IPS-NIHi11 (cell line): ENCODE measurements around the gene AMPH.
"Not testable (repeated sequence)": the region's sequence is repeated elsewhere in the genome, so short reads cannot be mapped to it uniquely, and the experiment has no call there.

Experiments used
- DNase-seq: peaks from one replicate; pipeline ENCODE4 v3.0.0; 2012; ENCODE audit warnings: mixed read lengths, low spot score

The AMPH gene

DNA sequence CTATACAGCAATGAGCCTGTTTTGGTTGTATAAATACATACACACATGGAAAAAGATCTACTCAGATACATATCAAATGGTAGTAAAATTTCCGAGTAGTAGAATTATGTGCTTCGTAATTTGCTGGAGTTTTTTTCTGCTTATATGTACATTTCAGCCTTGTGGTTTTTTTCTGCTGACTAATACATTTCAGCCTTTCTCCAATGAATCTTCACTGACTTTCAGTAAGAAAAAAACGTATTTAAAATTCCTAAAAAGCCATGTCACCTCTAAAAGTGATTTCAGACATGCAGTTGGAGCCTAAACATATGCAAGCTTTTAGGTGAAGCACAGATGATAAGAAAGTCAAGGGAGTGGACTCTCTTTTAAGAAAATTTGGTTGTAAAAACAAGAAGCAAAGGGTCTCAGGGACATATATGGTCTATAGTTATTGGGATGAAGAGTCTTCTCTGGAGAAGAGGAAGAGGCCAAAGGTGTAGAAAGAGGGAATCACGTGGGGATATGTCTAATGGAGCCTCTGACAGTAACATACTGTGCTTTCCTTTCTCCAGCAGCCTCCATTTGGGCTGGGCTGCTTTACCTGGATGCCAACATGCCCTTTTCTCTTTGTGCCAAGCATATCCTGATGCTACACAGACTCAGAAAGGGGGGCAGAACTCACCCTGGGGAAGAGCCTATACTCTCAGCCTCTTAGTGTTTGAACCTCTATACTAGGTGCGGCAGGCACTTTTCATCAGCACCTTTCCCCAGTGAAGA is 2.4 kb downstream of the AMPH start:
- DNase-seq, result no peak

DNA sequence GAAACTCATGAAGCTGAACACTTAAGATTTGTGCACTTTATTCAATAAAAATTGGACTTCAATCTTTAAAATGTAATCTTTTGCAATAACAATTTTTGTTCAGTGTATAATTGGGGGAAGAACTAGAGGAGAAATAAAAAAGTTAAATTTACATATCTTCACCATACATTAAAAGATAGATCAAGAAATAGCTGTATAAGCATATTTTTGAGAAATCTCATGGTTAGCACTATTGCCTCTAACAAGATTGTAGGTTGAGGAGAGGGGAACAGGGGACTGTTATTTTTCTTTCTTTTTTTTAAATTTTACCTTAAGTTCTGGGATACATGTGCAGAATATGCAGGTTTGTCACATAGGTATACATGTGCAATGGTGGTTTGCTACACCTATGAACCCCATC is 5.3 kb downstream of the AMPH start:
- DNase-seq, result no peak

DNA sequence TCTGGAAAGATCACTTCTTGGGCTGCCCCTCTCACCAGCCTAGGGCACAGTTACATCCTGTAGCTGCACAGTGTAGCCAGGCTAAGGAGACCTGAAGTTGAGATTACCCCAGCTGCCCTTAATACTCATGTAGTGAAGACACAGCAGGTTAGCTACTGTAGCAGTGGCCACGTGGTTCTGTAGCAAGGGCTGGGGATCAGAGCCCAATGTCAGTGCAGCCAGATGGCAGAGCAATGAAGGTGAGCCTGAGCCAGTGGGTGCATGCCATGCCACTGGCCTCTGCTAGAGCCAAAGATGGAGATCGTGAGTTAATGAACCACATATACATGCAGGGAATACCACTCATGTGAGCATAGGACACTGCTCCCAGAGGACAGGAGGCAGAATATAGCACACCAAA is 15.5 kb downstream of the AMPH start:
- no peak for DNase-seq

DNA sequence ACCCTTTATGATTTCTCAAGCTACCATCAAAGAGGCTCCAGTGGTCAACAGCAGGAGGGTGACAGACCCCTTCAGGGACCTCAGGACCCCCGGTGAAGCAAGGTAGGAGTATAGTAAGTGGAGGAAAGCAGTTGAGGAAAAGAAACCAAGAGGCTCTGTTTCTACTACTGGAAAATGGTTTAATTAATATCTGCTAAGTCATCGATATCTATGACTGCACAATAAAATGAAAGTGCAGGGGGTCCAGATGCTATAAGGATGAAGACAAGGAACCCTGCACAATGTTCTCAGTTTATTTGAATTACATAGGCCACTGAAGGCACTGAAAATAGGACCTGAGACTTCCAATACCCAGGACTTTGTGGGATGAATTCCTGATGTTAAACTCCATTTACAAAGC is 23.7 kb downstream of the AMPH start:
- DNase-seq, result no peak

GRCh38 chr7:38600741-38601140 is 30.4 kb downstream of the AMPH start:
- no peak for DNase-seq

DNA sequence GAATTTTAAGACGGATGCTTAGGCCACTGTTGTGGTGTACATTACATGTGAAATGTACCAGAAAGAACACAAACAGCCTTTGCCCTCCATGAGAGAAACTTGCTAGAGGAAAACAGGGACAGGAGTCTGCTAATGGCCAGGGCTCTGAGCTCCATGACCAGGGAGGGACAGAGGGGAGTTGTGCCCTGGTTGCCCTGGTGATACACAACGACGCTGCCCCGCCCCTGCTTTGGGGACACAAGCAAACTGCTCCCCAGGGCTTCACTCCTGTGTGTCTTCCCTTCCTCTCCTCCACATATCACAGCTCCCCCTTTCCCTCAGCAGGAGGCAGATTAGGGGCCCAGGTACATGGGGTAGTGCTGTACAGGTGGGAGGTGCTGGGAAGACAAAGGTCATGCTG is 36.2 kb downstream of the AMPH start:
- DNase-seq, result no peak

- no peak for DNase-seq
Observed at GRCh38 chr7:38592737-38593288, 38.4 kb downstream of the AMPH start.

GRCh38 chr7:38585572-38586354 is 45.4 kb downstream of the AMPH start:
- DNase-seq, result no peak

DNA sequence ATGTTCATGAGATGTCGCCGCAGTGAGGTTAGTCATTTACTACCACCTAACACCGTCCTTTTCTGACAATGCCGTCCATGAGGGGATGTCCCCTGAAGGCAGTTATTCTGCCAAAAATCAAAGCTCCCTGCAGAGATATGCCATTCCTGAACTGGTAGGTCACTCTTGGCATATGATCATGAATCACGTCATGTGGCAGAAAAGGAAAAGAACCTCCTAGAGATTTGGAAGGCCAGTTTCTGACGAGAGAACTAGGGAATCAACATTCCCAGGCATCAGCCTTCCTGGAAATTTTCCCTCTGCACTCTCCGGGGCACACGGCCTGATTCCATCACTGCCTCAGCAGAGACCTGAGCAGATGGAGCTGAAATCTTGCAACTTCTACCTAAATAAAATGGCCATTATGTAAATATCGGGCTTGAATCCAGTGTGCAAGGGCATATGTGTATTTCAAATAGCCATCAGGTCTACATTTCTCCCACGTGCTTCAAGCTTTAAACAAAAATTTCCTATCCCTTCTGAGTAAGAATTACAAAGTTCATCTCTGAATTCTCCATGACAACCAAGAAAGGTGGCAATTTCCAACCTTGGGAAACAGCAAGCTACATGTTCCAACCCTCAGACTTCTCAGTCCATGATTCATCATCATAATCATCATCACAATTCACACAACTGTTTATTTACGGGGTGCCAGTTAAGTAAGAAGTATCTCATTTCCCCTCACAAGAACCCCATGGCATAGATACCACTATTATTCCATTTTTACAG is 46.5 kb downstream of the AMPH start:
- DNase-seq, result no peak

DNA sequence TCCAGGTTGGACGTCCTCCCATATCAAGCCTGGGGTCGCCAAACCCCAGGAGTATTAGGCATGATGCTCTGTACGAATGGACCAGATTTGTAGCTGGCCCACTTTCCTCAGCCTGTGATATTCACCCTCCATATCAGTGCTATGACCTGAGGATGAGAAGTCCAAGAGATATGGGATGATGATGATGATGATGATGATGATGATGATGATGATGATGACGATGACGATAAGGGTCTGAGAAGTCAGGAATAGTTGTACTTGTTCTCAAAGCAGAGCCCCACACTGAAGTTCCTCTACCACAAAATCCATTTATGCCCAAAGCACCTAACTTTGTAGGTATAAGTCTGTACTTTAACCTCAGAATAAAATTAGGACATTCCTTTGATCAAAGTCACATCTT is 50.7 kb downstream of the AMPH start:
- DNase-seq, result no peak

DNA sequence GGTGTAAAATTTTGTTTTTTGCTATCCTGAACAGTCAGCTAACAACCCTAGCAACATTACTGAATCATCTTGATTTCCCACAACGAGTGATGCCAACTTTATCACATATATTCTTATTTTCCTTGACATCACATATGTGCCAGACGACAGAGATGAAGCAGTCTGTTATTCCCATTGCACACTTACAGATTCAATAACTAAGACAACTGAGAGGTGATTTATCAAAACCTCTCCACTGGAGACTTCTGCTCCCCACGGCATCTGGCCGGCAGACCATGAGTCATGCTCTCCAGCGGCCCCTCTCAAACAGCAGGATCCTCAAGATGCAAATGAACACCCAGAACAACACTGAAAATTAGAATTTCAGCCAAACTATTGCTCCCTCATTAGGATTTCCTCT is 57.1 kb downstream of the AMPH start:
- no peak for DNase-seq

- DNase-seq, result not testable (repeated sequence)
Observed at GRCh38 chr7:38571620-38572019, 59.6 kb downstream of the AMPH start.

GRCh38 chr7:38568497-38568896 is 62.7 kb downstream of the AMPH start:
- DNase-seq, result no peak

DNA sequence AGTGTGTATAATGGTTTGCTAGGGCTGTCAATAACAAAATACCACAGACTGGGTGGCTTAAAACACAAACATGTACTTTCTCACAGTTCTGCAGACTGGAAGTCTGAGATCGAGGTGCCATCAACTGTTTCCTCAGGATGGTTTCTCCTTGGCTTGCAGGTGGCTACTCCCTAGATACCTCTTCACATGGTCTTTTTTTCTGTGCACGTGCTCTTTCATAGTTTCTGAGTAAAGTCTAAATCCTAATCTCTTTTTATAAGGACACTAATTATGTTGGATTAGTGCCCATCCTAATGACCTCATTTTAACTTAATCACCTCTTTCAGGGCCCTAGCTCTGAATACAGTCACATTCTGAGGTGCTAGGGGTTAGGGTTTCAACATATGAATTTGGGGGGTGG is 65.9 kb downstream of the AMPH start:
- DNase-seq, result no peak

DNA sequence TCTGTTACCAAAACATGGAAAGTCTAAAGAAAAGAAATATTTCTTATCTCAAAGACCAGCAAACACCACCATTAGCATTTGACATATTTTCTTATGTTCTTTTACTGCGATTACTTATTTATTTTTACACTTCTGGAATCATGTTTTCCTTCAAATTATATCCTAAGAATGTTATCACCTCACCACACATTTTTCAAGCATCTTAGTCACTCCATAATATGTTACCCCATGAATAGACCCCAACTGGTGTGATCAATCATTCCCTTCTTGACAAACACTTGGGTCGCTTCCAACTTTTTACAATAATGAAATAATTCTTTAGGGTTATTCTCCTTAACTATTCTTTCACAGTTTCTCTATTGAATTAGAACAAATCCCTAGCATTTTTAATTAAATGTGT is 67.4 kb downstream of the AMPH start:
- DNase-seq, result no peak

DNA sequence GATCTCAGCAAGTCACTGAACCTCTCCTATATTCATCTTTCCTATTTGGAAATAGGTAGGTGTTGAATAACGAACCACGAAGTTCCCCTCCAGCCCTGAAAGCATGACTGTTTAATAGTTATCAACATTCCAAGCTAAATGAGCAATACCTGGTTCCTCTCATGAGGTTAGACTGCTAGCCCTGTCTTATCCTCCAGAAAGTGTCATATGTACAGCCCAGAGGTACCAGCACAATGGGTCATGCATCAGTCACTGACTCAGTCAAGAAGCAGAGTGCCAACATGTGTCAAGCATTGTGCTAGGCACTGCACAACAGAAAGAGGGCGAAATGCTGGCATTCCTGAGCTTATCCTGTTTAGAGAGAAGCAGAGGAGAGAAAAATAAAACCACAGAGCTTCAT is 70.0 kb downstream of the AMPH start:
- no peak for DNase-seq

DNA sequence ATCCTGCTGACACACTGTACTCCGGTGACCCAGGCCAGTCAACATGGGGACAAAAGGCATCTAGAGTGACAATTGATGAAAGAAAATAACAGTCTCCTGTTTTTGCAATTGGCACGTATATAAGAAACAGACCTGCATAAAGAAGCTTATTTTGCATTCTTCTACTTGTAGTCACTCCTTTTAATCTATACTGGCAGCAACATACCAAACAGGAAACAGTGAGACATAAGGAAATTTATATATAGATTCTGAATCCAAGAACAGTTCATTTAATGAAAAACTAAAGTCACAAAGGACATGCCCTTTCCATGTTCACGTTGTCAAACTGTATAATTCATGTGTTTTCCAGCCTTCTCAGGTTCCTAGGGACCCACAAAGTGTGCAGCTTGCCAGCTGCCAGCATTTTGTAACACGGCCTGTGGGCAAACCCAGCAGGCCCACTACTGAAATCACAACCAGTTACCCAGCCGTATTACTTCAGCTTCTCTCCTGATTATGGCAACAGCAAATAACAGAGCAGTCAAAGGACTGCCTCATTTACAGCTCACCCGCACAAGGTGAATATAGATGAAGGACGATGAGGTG is 72.3 kb downstream of the AMPH start:
- no peak for DNase-seq

DNA sequence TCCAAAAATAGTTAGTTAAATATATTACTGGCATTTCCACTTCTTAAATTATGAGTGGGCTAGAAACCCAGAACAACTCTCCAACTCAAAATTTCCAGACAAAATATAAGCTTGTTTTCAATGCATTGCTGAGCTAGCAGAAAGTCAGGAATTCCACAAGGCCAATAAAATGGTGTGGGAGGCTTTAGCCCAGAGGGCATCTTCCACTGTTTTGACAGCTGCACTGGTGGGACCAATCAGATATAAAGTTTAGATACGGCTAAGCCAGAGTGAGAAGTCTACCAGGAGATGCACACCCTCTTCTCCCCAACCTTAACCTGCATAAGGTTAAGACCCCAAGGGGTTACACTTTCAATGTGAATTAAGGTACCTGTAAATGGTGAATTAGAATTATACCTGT is 76.6 kb downstream of the AMPH start:
- DNase-seq, result no peak

DNA sequence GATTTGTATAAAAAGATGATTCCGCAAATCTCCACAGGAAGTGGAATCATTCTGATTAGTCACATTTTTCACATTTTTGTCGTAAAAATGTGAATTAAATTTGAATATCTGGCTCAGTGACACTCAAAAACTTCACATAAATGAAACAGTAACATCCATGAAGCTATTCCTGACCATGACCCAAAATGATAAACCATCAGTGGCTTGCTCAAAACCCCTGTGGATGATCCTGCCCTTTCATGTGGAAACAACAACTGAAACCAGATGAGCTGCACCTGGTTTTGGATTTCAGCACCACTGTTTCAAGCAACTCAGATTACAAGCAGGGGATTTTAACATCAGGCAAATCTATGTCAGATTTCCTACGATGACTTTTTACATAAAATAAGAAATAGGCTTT is 80.3 kb downstream of the AMPH start:
- no peak for DNase-seq

- no peak for DNase-seq
Observed at GRCh38 chr7:38548605-38549004, 82.6 kb downstream of the AMPH start.

DNA sequence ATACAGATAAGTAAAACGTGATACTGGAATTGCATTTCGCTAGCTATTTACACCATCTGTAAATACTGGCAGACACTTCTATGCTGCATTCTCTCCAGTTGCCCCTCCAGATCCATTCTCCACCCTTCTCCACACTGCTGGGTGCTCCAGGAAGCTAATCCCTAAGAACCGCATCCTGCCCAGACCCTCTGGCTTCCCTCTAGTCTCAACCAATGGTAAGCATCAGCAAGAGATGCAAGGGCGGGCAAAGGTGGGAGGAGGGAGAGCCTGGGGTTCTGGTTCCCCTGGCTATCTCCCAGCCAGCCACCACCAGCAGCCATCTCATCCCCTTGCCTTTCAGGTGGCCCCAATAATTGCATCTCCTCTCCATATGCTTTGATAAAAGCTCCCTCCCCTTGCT is 84.4 kb downstream of the AMPH start:
- DNase-seq, result no peak

- no peak for DNase-seq
Observed at GRCh38 chr7:38545977-38546376, 85.2 kb downstream of the AMPH start.
